Gastrocnemius medialis (tissue), 4 donors: ENCODE data around the gene NRG3. TPM values are rescaled to one million over a fixed set of nuclear protein-coding genes. Genes with fewer than 3 reads are reported as not detected.

ENCODE experiments used
- ATAC-seq, 2 donors: fragments of 150-250 bp; one replicate each; pipeline ENCODE4 v1.9.1; 2016
- DNase-seq, 2 donors: peaks; one replicate each; pipeline ENCODE4 v3.0.0-alpha.2; 2019
- H3K27ac ChIP-seq, 4 donors: fragments of 200-600 bp; sonication (generic); 1 replicate in 1 of 4; 2 replicates in 3 of 4; pipeline ENCODE4 v1.5.1; 2016 to 2018; ENCODE audit warnings: mild to moderate bottlenecking in 2 of 4, moderate library complexity in 1 of 4
- H3K27me3 ChIP-seq, 3 donors: fragments of 200-600 bp; sonication (generic) in 2 of 3; 1 replicate in 1 of 3; 2 replicates in 2 of 3; pipeline versions ENCODE4 v1.5.1 to v1.6.0; 2016 to 2019; ENCODE audit warnings: mild to moderate bottlenecking in 1 of 3, moderate library complexity in 1 of 3
- H3K36me3 ChIP-seq, 2 donors: fragments of 200-600 bp; sonication (generic) in 1 of 2; one replicate each; pipeline ENCODE4 v1.5.1; 2017 to 2018
- H3K4me1 ChIP-seq, 2 donors: fragments of 200-600 bp; sonication (generic) in 1 of 2; one replicate each; pipeline ENCODE4 v1.5.1; 2016 to 2017; ENCODE audit warnings: mild to moderate bottlenecking in 2 of 2
- H3K4me3 ChIP-seq, 4 donors: fragments of 200-600 bp; sonication (generic) in 3 of 4; 1 replicate in 1 of 4; 2 replicates in 3 of 4; pipeline ENCODE4 v1.5.1; 2016 to 2019; ENCODE audit warnings: mild to moderate bottlenecking in 2 of 4
- H3K9me3 ChIP-seq, 3 donors: fragments of 200-600 bp; sonication (generic) in 2 of 3; 1 replicate in 1 of 3; 2 replicates in 2 of 3; pipeline ENCODE4 v1.5.1; 2016 to 2019
- CTCF ChIP-seq, 5 experiments: fragments of 450-650 bp in 3 of 5; fragments of 200-600 bp in 2 of 5; sonication (generic) in 2 of 5; IDR thresholded peaks in 4 of 5; conservative IDR thresholded peaks in 1 of 5; 1 replicate in 4 of 5; 2 replicates in 1 of 5; pipeline ENCODE4 v1.5.1; 2016 to 2019; ENCODE audit warnings: antibody characterized with exemption in 5 of 5, mild to moderate bottlenecking in 3 of 5, moderate library complexity in 3 of 5
- POLR2A ChIP-seq, 2 donors: fragments of 450-650 bp; IDR thresholded peaks; one replicate each; pipeline ENCODE4 v1.6.1; 2017; ENCODE audit warnings: antibody characterized with exemption in 2 of 2, mild to moderate bottlenecking in 2 of 2, moderate library complexity in 2 of 2
- in situ Hi-C, 4 donors: fragments of 200-750 bp; cut with MboI; loops; one replicate each; pipeline versions ENCODE4 v1.15.0 to v1.8.0; 2017; ENCODE audit warnings: low sequenced_read_pairs in 4 of 4
- intact Hi-C: fragments of 100-400 bp; cut with DNase I; formaldehyde crosslinking; loops from one replicate; pipeline ENCODE4 v1.15.1; 2023; ENCODE audit warnings: low total_unique reads
- total RNA-seq, 4 donors: library from RNA; depleted of rRNA; stranded (reverse); fragments of >200 nt; gene quantifications; one replicate each; pipeline versions ENCODE4 v1.1.0 to v1.2.3, GENCODE V29; 2016

Gene NRG3
- total RNA-seq, 4 donors from 2014 or later, result not detected

- H3K4me3 ChIP-seq, result no peak overlapping the region
- ATAC-seq, result no peak
Measured at GRCh38 chr10:82072124-82072523, 197.1 kb downstream of the NRG3 start.

GRCh38 chr10:82075605-82076004, 200.6 kb downstream of the NRG3 start:
- Histone ChIP-seq H3K27me3 (no peaks in the 10 kb centered on the region), H3K27ac (no peak overlapping the region), H3K4me1 (no peaks in the 10 kb centered on the region), H3K9me3 (no peaks in the 10 kb centered on the region), H3K4me3 (no peak overlapping the region), H3K36me3 (no peaks in the 10 kb centered on the region)
- in situ Hi-C loops (no loop called here), intact Hi-C loops (no loop called here)
- no peak for ATAC-seq
- DNase-seq, result no peak
- TF ChIP-seq POLR2A (IDR thresholded peaks at IDR 0.05) (no peak), CTCF (IDR thresholded peaks at IDR 0.05 in 4 of 5, conservative IDR thresholded peaks at IDR 0.05 in 1 of 5) (no peak)

More at GRCh38 chr10:82072124-82072523, 197.1 kb downstream of the NRG3 start:
- in situ Hi-C loops, result no loop called here
- H3K9me3 ChIP-seq, result no peaks in the 10 kb centered on the region
- intact Hi-C loops, result no loop called here
- no peaks in the 10 kb centered on the region for H3K27me3 ChIP-seq
- no peak overlapping the region for H3K27ac ChIP-seq
- H3K4me1 ChIP-seq, result no peaks in the 10 kb centered on the region
- DNase-seq, result no peak
- H3K36me3 ChIP-seq, result no peaks in the 10 kb centered on the region
- TF ChIP-seq CTCF (IDR thresholded peaks at IDR 0.05 in 4 of 5, conservative IDR thresholded peaks at IDR 0.05 in 1 of 5), result no peak
- no peak for TF ChIP-seq POLR2A (IDR thresholded peaks at IDR 0.05)

GRCh38 chr10:82084496-82084895, 209.5 kb downstream of the NRG3 start:
- intact Hi-C loops, result no loop called here
- Histone ChIP-seq H3K9me3 (no peaks in the 10 kb centered on the region), H3K27ac (no peak overlapping the region), H3K27me3 (no peaks in the 10 kb centered on the region), H3K36me3 (no peaks in the 10 kb centered on the region), H3K4me3 (no peak overlapping the region), H3K4me1 (no peaks in the 10 kb centered on the region)
- in situ Hi-C loops, result no loop called here
- no peak for ATAC-seq
- no peak for DNase-seq
- TF ChIP-seq CTCF (IDR thresholded peaks at IDR 0.05 in 4 of 5, conservative IDR thresholded peaks at IDR 0.05 in 1 of 5) (no peak), POLR2A (IDR thresholded peaks at IDR 0.05) (no peak)

- H3K36me3 ChIP-seq, result no peaks in the 10 kb centered on the region
- no peaks in the 10 kb centered on the region for H3K4me1 ChIP-seq
- no peak for TF ChIP-seq POLR2A (IDR thresholded peaks at IDR 0.05)
- TF ChIP-seq CTCF (IDR thresholded peaks at IDR 0.05 in 4 of 5, conservative IDR thresholded peaks at IDR 0.05 in 1 of 5), result no peak
- intact Hi-C loops, result no loop called here
- H3K27ac ChIP-seq, result no peak overlapping the region
- no peaks in the 10 kb centered on the region for H3K9me3 ChIP-seq
- in situ Hi-C loops, result no loop called here
- no peak overlapping the region for H3K4me3 ChIP-seq
- DNase-seq, result no peak
- no peaks in the 10 kb centered on the region for H3K27me3 ChIP-seq
- ATAC-seq, result no peak
Measured at GRCh38 chr10:82084904-82085303, 209.9 kb downstream of the NRG3 start.

- in situ Hi-C loops, result no loop called here
Measured at GRCh38 chr10:82089327-82089726, 214.3 kb downstream of the NRG3 start.

More at GRCh38 chr10:82089327-82089726, 214.3 kb downstream of the NRG3 start:
- no peak for ATAC-seq
- no peaks in the 10 kb centered on the region for H3K36me3 ChIP-seq
- no peak overlapping the region for H3K27ac ChIP-seq
- TF ChIP-seq POLR2A (IDR thresholded peaks at IDR 0.05) (no peak), CTCF (IDR thresholded peaks at IDR 0.05 in 4 of 5, conservative IDR thresholded peaks at IDR 0.05 in 1 of 5) (no peak)
- no peaks in the 10 kb centered on the region for H3K4me1 ChIP-seq
- no peaks in the 10 kb centered on the region for H3K27me3 ChIP-seq
- intact Hi-C loops, result no loop called here
- no peak for DNase-seq
- H3K9me3 ChIP-seq, result no peaks in the 10 kb centered on the region
- H3K4me3 ChIP-seq, result no peak overlapping the region
